Activated B cell treated with CpG ODN at 0.5 μM for 24 hours (primary cell): ENCODE data around the gene CHD6. TPM values are rescaled to one million over a fixed set of nuclear protein-coding genes. Genes with fewer than 3 reads are reported as not detected.

Experiments
- ATAC-seq: fragments of 200-7000 bp; cut with Tn5 transposase; one replicate; pipeline ENCODE4 v1.10.0; 2021; ENCODE audit warnings: low read depth, mild to moderate bottlenecking, moderate library complexity
- CTCF ChIA-PET: fragments of 350-600 bp; sonication (Branson Sonifier 250); formaldehyde crosslinking; loops from one replicate; lab custom pipeline; 2021; ENCODE audit warnings: antibody characterized with exemption; lab: Charles Lee
- POLR2A ChIA-PET: fragments of 350-600 bp; sonication (Branson Sonifier 250); formaldehyde crosslinking; loops from one replicate; lab custom pipeline; 2021; ENCODE audit warnings: antibody characterized with exemption; lab: Charles Lee
- DNase-seq: peaks from one replicate; pipeline ENCODE4 v3.0.0; 2022
- H3K27ac Mint-ChIP-seq: one replicate; pipeline ENCODE4 v1.8.0; 2020; ENCODE audit warnings: mixed read lengths
- H3K27me3 Mint-ChIP-seq: one replicate; pipeline ENCODE4 v1.8.0; 2021; ENCODE audit warnings: mixed read lengths
- H3K36me3 Mint-ChIP-seq: one replicate; pipeline ENCODE4 v1.8.0; 2021; ENCODE audit warnings: low read depth, mixed read lengths
- H3K4me1 Mint-ChIP-seq: one replicate; pipeline ENCODE4 v1.8.0; 2021; ENCODE audit warnings: mixed read lengths
- H3K4me3 Mint-ChIP-seq: one replicate; pipeline ENCODE4 v1.8.0; 2020; ENCODE audit warnings: mild to moderate bottlenecking, mixed read lengths
- H3K9me3 Mint-ChIP-seq: one replicate; pipeline ENCODE4 v1.8.0; 2020; ENCODE audit warnings: mixed read lengths
- intact Hi-C: fragments of 100-400 bp; cut with micrococcal nuclease; formaldehyde crosslinking; loops from one replicate; pipeline ENCODE4 v1.15.1; 2024
- total RNA-seq: library from RNA; stranded (reverse); gene quantifications from 2 replicates; pipeline ENCODE4 v1.2.3, GENCODE V29; 2022
- TF ChIP-seq, protein P1 (sequence below): fragments of 200-600 bp; IDR thresholded peaks from one replicate; pipeline ENCODE4 v1.8.0; 2022; ENCODE audit warnings: antibody characterized with exemption, mild to moderate bottlenecking

CHD6 gene
- total RNA-seq, 1 donor from 2014 or later = 59.9 TPM

DNA sequence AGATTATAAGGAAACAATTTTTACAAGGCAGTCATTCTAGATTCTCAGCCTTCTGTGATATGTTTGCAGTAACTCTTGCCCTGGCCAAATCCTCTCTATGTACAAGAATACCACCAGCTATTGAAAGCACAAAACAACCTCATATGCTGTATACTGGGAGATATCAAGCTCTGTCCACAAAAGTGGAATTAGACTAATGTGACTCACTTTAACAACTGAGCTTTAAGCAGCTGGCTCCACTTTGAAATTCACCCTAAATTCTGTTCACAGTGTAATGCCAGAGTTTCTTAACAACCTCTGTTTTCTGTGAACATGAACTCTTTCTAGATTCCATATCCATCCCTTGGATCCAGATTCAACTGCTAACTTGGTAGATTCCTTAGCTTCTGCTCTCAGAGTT lies 47.6 kb downstream of the CHD6 start:
- H3K36me3 Mint-ChIP-seq = peaks cover 19% of the 10 kb centered on the region
- H3K9me3 Mint-ChIP-seq = peaks cover 11% of the 10 kb centered on the region
- intact Hi-C loops = no loop called here
- peaks cover 84% of the 10 kb centered on the region for H3K4me1 Mint-ChIP-seq
- no peak for ATAC-seq
- POLR2A ChIA-PET = interaction anchor here (0.7 kb wide), 2 partner anchors 9 to 122 kb away, joined by 5 to 7 read pairs; no protein-coding TSS in a partner anchor
- CTCF ChIA-PET = interaction anchor here (1.3 kb wide), 1 partner anchor 10 kb away, joined by 3 read pairs; no protein-coding TSS in a partner anchor
- H3K27ac Mint-ChIP-seq = no peak overlapping the region
- DNase-seq = no peak
- H3K4me3 Mint-ChIP-seq = no peak overlapping the region
- no peaks in the 10 kb centered on the region for H3K27me3 Mint-ChIP-seq
- TF ChIP-seq, protein P1, sequence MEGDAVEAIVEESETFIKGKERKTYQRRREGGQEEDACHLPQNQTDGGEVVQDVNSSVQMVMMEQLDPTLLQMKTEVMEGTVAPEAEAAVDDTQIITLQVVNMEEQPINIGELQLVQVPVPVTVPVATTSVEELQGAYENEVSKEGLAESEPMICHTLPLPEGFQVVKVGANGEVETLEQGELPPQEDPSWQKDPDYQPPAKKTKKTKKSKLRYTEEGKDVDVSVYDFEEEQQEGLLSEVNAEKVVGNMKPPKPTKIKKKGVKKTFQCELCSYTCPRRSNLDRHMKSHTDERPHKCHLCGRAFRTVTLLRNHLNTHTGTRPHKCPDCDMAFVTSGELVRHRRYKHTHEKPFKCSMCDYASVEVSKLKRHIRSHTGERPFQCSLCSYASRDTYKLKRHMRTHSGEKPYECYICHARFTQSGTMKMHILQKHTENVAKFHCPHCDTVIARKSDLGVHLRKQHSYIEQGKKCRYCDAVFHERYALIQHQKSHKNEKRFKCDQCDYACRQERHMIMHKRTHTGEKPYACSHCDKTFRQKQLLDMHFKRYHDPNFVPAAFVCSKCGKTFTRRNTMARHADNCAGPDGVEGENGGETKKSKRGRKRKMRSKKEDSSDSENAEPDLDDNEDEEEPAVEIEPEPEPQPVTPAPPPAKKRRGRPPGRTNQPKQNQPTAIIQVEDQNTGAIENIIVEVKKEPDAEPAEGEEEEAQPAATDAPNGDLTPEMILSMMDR = no peak

DNA sequence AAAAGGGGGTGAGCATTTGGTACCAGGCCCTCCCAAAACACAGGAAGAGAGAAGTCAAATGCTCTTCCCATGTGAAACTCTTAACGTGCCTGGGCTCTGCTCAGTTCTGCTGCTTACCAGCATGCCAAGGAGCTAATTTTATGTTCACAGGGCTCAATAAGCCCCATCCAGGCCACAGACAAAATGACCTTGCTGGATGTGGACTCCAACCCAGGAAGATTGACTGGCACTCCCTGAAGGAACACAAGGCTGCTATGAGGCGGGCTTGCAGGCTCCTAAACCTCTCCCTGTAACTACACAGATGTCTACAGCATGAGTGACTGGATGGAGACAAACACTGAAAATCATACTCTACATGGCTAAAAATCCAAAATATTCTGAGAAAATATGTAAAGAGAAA lies 50.6 kb downstream of the CHD6 start:
- H3K27me3 Mint-ChIP-seq = no peaks in the 10 kb centered on the region
- H3K27ac Mint-ChIP-seq = no peak overlapping the region
- CTCF ChIA-PET = no interaction called here
- H3K4me3 Mint-ChIP-seq = no peak overlapping the region
- intact Hi-C loops = loop anchor here (10.0 kb wide), 1 partner anchor 47 kb away; the partner anchor contains the start of gene CHD6
- peaks cover 15% of the 10 kb centered on the region for H3K36me3 Mint-ChIP-seq
- H3K4me1 Mint-ChIP-seq = peaks cover 80% of the 10 kb centered on the region
- H3K9me3 Mint-ChIP-seq = no peaks in the 10 kb centered on the region
- DNase-seq (no peak), ATAC-seq (no peak)
- TF ChIP-seq, protein P1 = no peak
- POLR2A ChIA-PET = no interaction called here

DNA sequence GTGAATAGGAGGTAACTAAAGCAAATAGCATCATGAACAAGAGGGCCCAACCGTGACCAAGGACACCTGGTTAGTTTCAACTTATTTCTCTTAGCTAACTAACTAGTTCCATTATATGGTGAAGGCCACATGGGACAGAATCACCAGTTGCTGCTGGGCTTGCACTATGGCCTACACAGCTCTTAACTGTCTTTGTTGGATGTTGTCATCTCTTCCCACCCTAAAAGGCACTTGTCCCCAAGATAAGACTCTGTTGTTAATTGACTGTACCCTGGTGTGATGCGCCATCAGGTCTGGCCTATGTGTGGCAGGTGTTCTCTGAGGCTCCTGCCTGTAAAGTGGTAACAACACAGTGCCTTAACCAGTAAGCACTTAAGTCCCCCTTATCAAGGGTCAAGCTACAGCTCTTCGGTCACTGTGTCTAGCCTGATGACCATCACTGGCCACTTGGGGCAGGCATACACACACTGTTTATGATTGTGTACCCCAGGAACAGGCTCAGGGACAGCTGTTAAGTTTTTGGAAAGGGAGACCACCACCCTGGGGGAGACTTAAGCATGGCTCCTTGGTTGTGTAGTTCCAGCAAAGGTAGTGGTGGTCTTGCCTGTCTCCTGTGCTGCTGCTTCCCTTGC lies 51.2 kb downstream of the CHD6 start:
- Mint-ChIP-seq H3K4me1 (peaks cover 76% of the 10 kb centered on the region), H3K36me3 (peaks cover 15% of the 10 kb centered on the region), H3K27me3 (no peaks in the 10 kb centered on the region), H3K4me3 (no peak overlapping the region), H3K9me3 (no peaks in the 10 kb centered on the region), H3K27ac (no peak overlapping the region)
- TF ChIP-seq, protein P1 = no peak
- DNase-seq (no peak), ATAC-seq (no peak)
- CTCF ChIA-PET = no interaction called here
- POLR2A ChIA-PET = no interaction called here
- intact Hi-C loops = loop anchor here (10.0 kb wide), 1 partner anchor 48 kb away; the partner anchor contains the start of gene CHD6

GRCh38 chr20:41563087-41563486 lies 55.1 kb downstream of the CHD6 start:
- TF ChIP-seq, protein P1 = no peak
- CTCF ChIA-PET = no interaction called here
- H3K4me3 Mint-ChIP-seq = no peak overlapping the region
- intact Hi-C loops = loop anchor here (10.0 kb wide), 1 partner anchor 52 kb away; the partner anchor contains the start of gene CHD6
- H3K27me3 Mint-ChIP-seq = no peaks in the 10 kb centered on the region
- H3K9me3 Mint-ChIP-seq = no peaks in the 10 kb centered on the region
- POLR2A ChIA-PET = no interaction called here
- no peak overlapping the region for H3K27ac Mint-ChIP-seq
- peaks cover 82% of the 10 kb centered on the region for H3K4me1 Mint-ChIP-seq
- H3K36me3 Mint-ChIP-seq = peaks cover 23% of the 10 kb centered on the region
- DNase-seq = no peak
- no peak for ATAC-seq

DNA sequence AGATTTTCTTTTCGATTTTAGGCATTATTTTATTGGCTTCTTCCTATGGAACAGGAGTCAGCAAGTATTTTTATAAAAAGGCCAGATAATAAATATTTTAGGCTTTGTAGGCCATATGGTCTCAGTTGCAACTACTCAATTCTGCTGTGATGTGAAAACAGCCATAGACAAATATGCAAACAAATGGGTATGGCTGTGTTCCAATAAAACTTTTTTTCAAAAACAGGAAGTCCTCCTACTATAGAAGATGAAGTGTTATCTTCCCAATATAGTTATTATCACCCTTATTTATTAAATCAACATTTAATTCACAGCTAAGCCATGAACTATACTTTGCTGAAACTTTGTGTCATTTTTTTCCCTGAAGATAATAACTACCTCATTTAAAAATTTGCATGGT lies 57.2 kb downstream of the CHD6 start:
- ChIA-PET POLR2A (interaction anchor here (0.6 kb wide), 1 partner anchor 10 kb away, joined by 5 read pairs; no protein-coding TSS in a partner anchor), CTCF (no interaction called here)
- peaks cover 29% of the 10 kb centered on the region for H3K36me3 Mint-ChIP-seq
- intact Hi-C loops = loop anchor here (10.0 kb wide), 1 partner anchor 54 kb away; the partner anchor contains the start of gene CHD6
- H3K27ac Mint-ChIP-seq = no peak overlapping the region
- H3K9me3 Mint-ChIP-seq = peaks cover 5% of the 10 kb centered on the region
- no peaks in the 10 kb centered on the region for H3K27me3 Mint-ChIP-seq
- no peak overlapping the region for H3K4me3 Mint-ChIP-seq
- H3K4me1 Mint-ChIP-seq = peaks cover 69% of the 10 kb centered on the region
- no peak for DNase-seq
- TF ChIP-seq, protein P1 = no peak
- no peak for ATAC-seq
